ENCODE results near the gene CNOT9.
A peak's percentile ranks its signal among the peaks of the same experiment; 100 is the strongest.

Gene CNOT9

DNA sequence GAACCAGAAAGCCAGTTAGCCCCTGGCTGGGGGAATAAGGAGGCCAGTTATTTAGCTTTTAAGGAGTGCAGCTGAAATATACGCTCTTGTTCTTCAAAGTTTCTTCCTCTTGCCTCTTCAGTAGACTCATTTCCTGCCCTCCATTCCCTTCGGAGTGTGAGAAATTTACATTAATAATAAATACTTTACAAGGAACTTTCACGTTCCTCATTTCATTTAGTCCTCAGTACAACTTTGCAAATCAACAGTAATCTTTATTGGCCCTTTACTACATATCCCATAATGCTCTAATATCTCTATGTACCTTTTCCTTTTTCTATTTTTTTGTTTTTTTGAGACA, 54.7 kb downstream of the CNOT9 start:
- TF ChIP-seq EZH2 (IDR thresholded peaks at IDR 0.05; ENCODE audit: borderline replicate concordance, low read depth, low read length, severe bottlenecking) = no peak
- TF ChIP-seq, protein P1, sequence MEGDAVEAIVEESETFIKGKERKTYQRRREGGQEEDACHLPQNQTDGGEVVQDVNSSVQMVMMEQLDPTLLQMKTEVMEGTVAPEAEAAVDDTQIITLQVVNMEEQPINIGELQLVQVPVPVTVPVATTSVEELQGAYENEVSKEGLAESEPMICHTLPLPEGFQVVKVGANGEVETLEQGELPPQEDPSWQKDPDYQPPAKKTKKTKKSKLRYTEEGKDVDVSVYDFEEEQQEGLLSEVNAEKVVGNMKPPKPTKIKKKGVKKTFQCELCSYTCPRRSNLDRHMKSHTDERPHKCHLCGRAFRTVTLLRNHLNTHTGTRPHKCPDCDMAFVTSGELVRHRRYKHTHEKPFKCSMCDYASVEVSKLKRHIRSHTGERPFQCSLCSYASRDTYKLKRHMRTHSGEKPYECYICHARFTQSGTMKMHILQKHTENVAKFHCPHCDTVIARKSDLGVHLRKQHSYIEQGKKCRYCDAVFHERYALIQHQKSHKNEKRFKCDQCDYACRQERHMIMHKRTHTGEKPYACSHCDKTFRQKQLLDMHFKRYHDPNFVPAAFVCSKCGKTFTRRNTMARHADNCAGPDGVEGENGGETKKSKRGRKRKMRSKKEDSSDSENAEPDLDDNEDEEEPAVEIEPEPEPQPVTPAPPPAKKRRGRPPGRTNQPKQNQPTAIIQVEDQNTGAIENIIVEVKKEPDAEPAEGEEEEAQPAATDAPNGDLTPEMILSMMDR (IDR thresholded peaks at IDR 0.05; ENCODE audit: borderline replicate concordance, extremely low read depth, low read length, poor library complexity, severe bottlenecking) = no peak
- Histone ChIP-seq H3K9me3 (ENCODE audit: insufficient read depth, low read length, severe bottlenecking) (no peaks in the 10 kb centered on the region), H3K4me3 (ENCODE audit: low read depth in 1 of 2, low read length in 2 of 2) (no peak overlapping the region), H3K4me2 (ENCODE audit: insufficient read depth, low read length) (no peak overlapping the region), H3K79me2 (ENCODE audit: insufficient read depth, low read length) (no peaks in the 10 kb centered on the region), H4K20me1 (ENCODE audit: insufficient read depth, low read length) (no peaks in the 10 kb centered on the region), H3K27me3 (ENCODE audit: insufficient read depth, low read length, poor library complexity) (no peaks in the 10 kb centered on the region), H3K36me3 (ENCODE audit: insufficient read depth, low read length) (no peaks in the 10 kb centered on the region), H3K4me1 (ENCODE audit: insufficient read depth, low read length) (no peaks in the 10 kb centered on the region), H3K9ac (ENCODE audit: low read depth, low read length) (no peak overlapping the region), H3K27ac (ENCODE audit: low read length) (no peak overlapping the region), H2AFZ (ENCODE audit: low read depth, low read length) (0 out of 2 replicates have a peak overlapping the region, but pooled peaks have one; percentile 1)
- DNase-seq (no peak), ATAC-seq (ENCODE audit: insufficient read depth, low read depth) (no peak)

DNA sequence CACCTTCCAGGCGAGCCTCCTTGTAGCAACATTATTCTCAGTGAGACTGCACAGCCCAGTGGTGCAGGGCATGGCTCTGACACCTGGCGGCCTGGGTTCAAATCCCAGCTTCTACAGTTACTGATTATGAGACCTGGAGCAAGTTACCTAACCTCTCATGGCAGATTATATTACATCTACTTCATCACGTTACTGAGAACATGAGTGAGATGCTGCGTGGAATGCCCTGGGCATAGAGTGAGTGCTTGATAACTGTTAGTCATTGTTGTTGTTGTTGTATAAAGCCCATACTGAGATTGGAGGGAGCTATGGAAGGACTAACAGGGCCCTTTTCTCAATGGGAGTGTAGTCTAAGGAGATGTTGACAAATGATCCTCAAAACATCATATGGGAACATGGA, 57.7 kb downstream of the CNOT9 start:
- Histone ChIP-seq H3K79me2 (ENCODE audit: insufficient read depth, low read length) (no peaks in the 10 kb centered on the region), H3K9ac (ENCODE audit: low read depth, low read length) (no peak overlapping the region), H2AFZ (ENCODE audit: low read depth, low read length) (no peak overlapping the region), H3K4me3 (ENCODE audit: low read depth in 1 of 2, low read length in 2 of 2) (no peak overlapping the region), H3K9me3 (ENCODE audit: insufficient read depth, low read length, severe bottlenecking) (no peaks in the 10 kb centered on the region), H4K20me1 (ENCODE audit: insufficient read depth, low read length) (no peaks in the 10 kb centered on the region), H3K27me3 (ENCODE audit: insufficient read depth, low read length, poor library complexity) (no peaks in the 10 kb centered on the region), H3K4me2 (ENCODE audit: insufficient read depth, low read length) (no peak overlapping the region), H3K36me3 (ENCODE audit: insufficient read depth, low read length) (no peaks in the 10 kb centered on the region), H3K4me1 (ENCODE audit: insufficient read depth, low read length) (no peaks in the 10 kb centered on the region), H3K27ac (ENCODE audit: low read length) (no peak overlapping the region)
- TF ChIP-seq, protein P1 (IDR thresholded peaks at IDR 0.05; ENCODE audit: borderline replicate concordance, extremely low read depth, low read length, poor library complexity, severe bottlenecking) = no peak
- TF ChIP-seq EZH2 (IDR thresholded peaks at IDR 0.05; ENCODE audit: borderline replicate concordance, low read depth, low read length, severe bottlenecking) = no peak
- DNase-seq (no peak), ATAC-seq (ENCODE audit: insufficient read depth, low read depth) (no peak)

DNA sequence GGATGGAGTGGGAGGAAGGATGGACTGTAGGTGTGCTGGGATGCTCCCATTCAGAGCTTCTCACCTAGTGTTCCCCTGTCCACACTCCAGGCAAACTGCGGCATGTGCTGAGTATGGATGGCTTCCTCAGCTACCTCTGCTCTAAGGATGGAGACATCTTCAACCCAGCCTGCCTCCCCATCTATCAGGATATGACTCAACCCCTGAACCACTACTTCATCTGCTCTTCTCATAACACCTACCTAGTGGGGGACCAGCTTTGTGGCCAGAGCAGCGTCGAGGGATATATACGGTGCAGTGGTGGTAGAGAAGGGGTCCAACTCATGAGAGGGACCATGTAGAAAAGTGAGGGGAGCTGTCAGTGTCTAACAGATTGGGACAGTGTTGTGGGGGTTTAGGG, 59.3 kb downstream of the CNOT9 start:
- no peaks in the 10 kb centered on the region for H3K9me3 ChIP-seq (ENCODE audit: insufficient read depth, low read length, severe bottlenecking)
- H3K79me2 ChIP-seq (ENCODE audit: insufficient read depth, low read length) = no peaks in the 10 kb centered on the region
- H2AFZ ChIP-seq (ENCODE audit: low read depth, low read length) = no peak overlapping the region
- no peaks in the 10 kb centered on the region for H3K4me1 ChIP-seq (ENCODE audit: insufficient read depth, low read length)
- H3K27ac ChIP-seq (ENCODE audit: low read length) = no peak overlapping the region
- H3K27me3 ChIP-seq (ENCODE audit: insufficient read depth, low read length, poor library complexity) = no peaks in the 10 kb centered on the region
- H3K4me3 ChIP-seq (ENCODE audit: low read depth in 1 of 2, low read length in 2 of 2) = no peak overlapping the region
- H4K20me1 ChIP-seq (ENCODE audit: insufficient read depth, low read length) = no peaks in the 10 kb centered on the region
- H3K9ac ChIP-seq (ENCODE audit: low read depth, low read length) = no peak overlapping the region
- TF ChIP-seq, protein P1 (IDR thresholded peaks at IDR 0.05; ENCODE audit: borderline replicate concordance, extremely low read depth, low read length, poor library complexity, severe bottlenecking) = no peak
- no peak for TF ChIP-seq EZH2 (IDR thresholded peaks at IDR 0.05; ENCODE audit: borderline replicate concordance, low read depth, low read length, severe bottlenecking)
- no peaks in the 10 kb centered on the region for H3K36me3 ChIP-seq (ENCODE audit: insufficient read depth, low read length)
- ATAC-seq (ENCODE audit: insufficient read depth, low read depth) = no peak
- DNase-seq = no peak
- no peak overlapping the region for H3K4me2 ChIP-seq (ENCODE audit: insufficient read depth, low read length)

DNA sequence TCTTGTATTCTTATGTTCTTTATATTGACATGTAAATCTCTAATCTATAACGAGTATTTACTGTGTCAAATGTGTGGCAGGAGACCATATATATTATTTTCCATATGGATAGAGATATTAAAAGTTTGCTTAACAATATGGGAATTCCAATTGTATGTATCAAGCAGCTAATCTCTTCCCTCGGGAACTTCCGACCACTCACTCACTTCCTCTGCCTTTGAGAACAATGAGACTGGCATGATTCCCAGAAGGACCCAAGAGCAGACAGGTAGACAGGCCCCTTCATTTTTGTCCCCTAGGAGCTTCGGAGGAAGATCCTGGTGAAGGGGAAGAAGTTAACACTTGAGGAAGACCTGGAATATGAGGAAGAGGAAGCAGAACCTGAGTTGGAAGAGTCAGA, 63.2 kb downstream of the CNOT9 start:
- no peaks in the 10 kb centered on the region for H3K27me3 ChIP-seq (ENCODE audit: insufficient read depth, low read length, poor library complexity)
- H3K27ac ChIP-seq (ENCODE audit: low read length) = no peak overlapping the region

More for the DNA sequence above, 63.2 kb downstream of the CNOT9 start:
- Histone ChIP-seq H2AFZ (ENCODE audit: low read depth, low read length) (no peak overlapping the region), H3K36me3 (ENCODE audit: insufficient read depth, low read length) (peaks cover 29% of the 10 kb centered on the region), H3K4me1 (ENCODE audit: insufficient read depth, low read length) (no peaks in the 10 kb centered on the region), H3K4me2 (ENCODE audit: insufficient read depth, low read length) (no peak overlapping the region), H3K4me3 (ENCODE audit: low read depth in 1 of 2, low read length in 2 of 2) (no peak overlapping the region), H3K9me3 (ENCODE audit: insufficient read depth, low read length, severe bottlenecking) (no peaks in the 10 kb centered on the region), H4K20me1 (ENCODE audit: insufficient read depth, low read length) (no peaks in the 10 kb centered on the region), H3K9ac (ENCODE audit: low read depth, low read length) (no peak overlapping the region), H3K79me2 (ENCODE audit: insufficient read depth, low read length) (no peaks in the 10 kb centered on the region)
- ATAC-seq (ENCODE audit: insufficient read depth, low read depth) (no peak), DNase-seq (no peak)
- TF ChIP-seq, protein P1 (IDR thresholded peaks at IDR 0.05; ENCODE audit: borderline replicate concordance, extremely low read depth, low read length, poor library complexity, severe bottlenecking) = no peak
- TF ChIP-seq EZH2 (IDR thresholded peaks at IDR 0.05; ENCODE audit: borderline replicate concordance, low read depth, low read length, severe bottlenecking) = no peak

All from DND-41 (cell line).